Measurements from ENCODE around the gene KRTAP9-7. TPM values are rescaled to one million over a fixed set of nuclear protein-coding genes. Genes with fewer than 3 reads are reported as not detected.

KRTAP9-7 gene, protein sequence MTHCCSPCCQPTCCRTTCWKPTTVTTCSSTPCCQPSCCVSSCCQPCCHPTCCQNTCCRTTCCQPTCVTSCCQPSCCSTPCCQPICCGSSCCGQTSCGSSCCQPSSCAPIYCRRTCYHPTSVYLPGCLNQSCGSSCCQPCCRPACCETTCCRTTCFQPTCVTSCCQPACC
- not detected in 2 replicates for total RNA-seq

DNA sequence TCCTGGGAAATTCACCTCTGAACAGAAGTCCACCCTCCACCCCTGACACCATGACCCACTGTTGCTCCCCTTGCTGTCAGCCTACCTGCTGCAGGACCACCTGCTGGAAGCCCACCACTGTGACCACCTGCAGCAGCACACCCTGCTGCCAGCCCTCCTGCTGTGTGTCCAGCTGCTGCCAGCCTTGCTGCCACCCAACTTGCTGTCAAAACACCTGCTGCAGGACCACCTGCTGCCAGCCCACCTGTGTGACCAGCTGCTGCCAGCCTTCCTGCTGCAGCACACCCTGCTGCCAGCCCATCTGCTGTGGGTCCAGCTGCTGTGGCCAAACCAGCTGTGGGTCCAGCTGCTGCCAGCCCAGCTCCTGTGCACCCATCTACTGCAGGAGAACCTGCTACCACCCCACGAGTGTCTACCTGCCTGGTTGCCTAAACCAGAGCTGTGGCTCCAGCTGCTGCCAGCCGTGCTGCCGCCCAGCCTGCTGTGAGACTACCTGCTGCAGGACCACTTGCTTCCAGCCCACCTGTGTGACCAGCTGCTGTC lies at the start of gene KRTAP9-7:
Gene KRTAP9-7 (plus strand): TSS at position 51 of the 543 bp plus-strand sequence. CDS start 0 bp downstream, at position 51.

GRCh38 chr17:41226598-41227095 lies 48.9 kb upstream of the KRTAP9-7 start, which contains the start of gene KRTAP9-2:
TSS of gene KRTAP9-2 (plus strand) at chr17:41226648. CDS start at chr17:41226655, 7 bp downstream.

GRCh38 chr17:41232399-41233105 lies 42.9 kb upstream of the KRTAP9-7 start, which contains the start of gene KRTAP9-3:
TSS of gene KRTAP9-3 (plus strand) at chr17:41232449. CDS start at chr17:41232502, 53 bp downstream.

DNA sequence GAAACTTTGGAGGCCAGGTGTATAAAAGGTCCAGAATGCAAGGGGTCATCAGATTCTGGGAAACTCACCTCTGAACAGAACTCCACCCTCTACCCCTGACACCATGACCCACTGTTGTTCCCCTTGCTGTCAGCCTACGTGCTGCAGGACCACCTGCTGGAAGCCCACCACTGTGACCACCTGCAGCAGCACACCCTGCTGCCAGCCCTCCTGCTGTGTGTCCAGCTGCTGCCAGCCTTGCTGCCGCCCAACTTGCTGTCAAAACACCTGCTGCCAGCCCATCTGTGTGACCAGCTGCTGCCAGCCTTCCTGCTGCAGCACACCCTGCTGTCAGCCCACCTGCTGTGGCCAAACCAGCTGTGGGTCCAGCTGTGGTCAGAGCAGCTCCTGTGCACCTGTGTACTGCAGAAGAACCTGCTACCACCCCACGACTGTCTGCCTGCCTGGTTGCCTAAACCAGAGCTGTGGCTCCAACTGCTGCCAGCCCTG lies 37.5 kb upstream of the KRTAP9-7 start, which contains the start of gene KRTAP9-8:
Gene KRTAP9-8 (plus strand): TSS at position 51 of the 489 bp plus-strand sequence. CDS start 53 bp downstream, at position 104.

GRCh38 chr17:41249637-41250240 lies 25.8 kb upstream of the KRTAP9-7 start, which contains the start of gene KRTAP9-4:
TSS of gene KRTAP9-4 (plus strand) at chr17:41249687. CDS start at chr17:41249721, 34 bp downstream.

DNA sequence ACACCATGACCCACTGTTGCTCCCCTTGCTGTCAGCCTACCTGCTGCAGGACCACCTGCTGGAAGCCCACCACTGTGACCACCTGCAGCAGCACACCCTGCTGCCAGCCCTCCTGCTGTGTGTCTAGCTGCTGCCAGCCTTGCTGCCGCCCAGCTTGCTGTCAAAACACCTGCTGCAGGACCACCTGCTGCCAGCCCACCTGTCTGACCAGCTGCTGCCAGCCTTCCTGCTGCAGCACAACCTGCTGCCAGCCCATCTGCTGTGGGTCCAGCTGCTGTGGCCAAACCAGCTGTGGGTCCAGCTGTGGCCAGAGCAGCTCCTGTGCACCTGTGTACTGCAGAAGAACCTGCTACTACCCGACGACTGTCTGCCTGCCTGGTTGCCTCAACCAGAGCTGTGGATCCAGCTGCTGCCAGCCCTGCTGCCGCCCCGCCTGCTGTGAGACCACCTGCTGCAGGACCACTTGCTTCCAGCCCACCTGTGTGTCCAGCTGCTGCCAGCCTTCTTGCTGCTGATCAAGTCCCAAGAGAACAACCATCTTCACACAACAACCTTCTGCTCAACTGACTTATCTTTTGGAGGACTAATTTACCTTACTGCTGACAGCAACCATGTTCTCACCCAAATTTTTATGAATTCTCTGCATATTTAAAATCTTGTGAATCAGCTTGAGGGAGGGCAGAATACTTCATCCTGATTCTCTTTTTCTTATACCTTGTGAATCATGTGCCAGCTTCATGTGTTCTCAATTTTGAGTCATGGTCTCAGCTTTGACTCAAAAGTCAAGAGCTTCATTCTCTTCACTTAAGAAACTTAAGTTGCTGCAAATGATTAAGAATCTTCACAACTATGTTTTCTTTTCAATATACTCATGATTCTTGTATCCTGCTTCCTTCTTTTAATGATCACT lies 19.9 kb upstream of the KRTAP9-7 start, which contains the start of gene KRTAP9-9:
Gene KRTAP9-9 (plus strand): TSS at position 4 of the 910 bp plus-strand sequence.

DNA sequence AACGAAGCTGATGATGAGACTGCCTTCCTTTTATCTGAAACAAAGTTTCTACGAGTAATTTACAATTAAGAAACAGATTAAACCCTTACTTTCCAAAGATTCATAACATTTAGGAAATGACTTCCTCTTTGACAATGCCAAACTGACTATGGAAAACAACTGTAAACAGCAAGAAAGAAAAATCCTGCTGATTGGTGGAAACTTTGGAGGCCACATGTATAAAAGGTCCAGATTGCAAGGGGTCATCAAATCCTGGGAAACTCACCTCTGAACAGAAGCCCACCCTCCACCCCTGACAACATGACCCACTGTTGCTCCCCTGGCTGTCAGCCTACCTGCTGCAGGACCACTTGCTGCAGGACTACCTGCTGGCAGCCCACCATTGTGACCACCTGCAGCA lies 10.4 kb upstream of the KRTAP9-7 start, which contains the start of gene KRTAP9-6:
Gene KRTAP9-6 (plus strand): TSS at position 301 of the 400 bp plus-strand sequence. CDS start 0 bp downstream, at position 301.

GRCh38 chr17:41301916-41302901 lies 26.7 kb downstream of the KRTAP9-7 start, which contains the start of gene KRTAP29-1:
TSS of gene KRTAP29-1 (minus strand) at chr17:41302851. CDS start at chr17:41302851, 0 bp downstream.

GRCh38 chr17:41308918-41309359 lies 33.4 kb downstream of the KRTAP9-7 start, which contains the start of gene KRTAP16-1:
TSS of gene KRTAP16-1 (minus strand) at chr17:41309309. CDS start at chr17:41309253, 56 bp downstream.

DNA sequence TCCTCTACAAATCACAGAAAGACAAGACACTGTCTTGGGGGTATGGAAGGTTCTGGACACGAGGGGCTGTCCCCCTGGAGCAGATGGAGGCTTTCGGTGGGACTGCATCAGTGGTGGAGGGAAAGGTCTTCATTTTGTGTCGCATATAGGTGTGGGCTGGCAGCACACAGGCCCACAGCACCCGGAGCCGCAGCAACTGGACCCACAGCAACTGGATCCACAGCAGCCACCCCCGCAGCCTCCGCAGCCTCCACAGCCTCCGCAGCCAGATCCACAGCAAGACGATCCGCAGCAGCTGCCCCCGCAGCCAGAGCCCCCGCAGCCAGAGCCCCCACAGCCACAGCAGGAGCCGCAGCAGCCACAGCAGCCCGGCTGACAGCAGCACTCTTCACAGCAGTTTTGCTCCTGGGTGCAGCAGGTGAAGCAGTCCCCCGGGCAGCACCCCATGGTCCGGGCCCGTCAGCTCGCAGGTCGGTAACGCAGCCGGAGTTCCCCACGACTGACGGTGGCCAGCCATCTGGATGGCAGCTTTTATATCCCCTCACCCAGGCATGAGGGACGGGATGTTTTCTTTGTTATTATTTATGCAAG lies 39.8 kb downstream of the KRTAP9-7 start, which contains the start of gene KRTAP17-1:
Gene KRTAP17-1 (minus strand): TSS at position 507 of the 591 bp plus-strand sequence. CDS start 60 bp downstream, at position 447.

Other genes with a start within 250 kb of the KRTAP9-7 start
- not detected in 2 replicates for gene KRTAP1-5, start 248.5 kb upstream of the KRTAP9-7 start, total RNA-seq
- not detected in 2 replicates for gene KRTAP1-4, start 245.5 kb upstream of the KRTAP9-7 start, total RNA-seq
- not detected in 2 replicates for gene KRTAP1-3, start 240.8 kb upstream of the KRTAP9-7 start, total RNA-seq
- gene KRTAP1-1, start 234.2 kb upstream of the KRTAP9-7 start, total RNA-seq: not detected in 2 replicates
- not detected in 2 replicates for gene KRTAP2-1, start 228.4 kb upstream of the KRTAP9-7 start, total RNA-seq
- not detected in 2 replicates for gene KRTAP2-2, start 220.5 kb upstream of the KRTAP9-7 start, total RNA-seq
- not detected in 2 replicates for gene KRTAP2-3, start 215.6 kb upstream of the KRTAP9-7 start, total RNA-seq
- not detected in 2 replicates for gene KRTAP2-4, start 209.8 kb upstream of the KRTAP9-7 start, total RNA-seq
- not detected in 2 replicates for gene KRTAP4-7, start 191.5 kb upstream of the KRTAP9-7 start, total RNA-seq
- gene KRTAP4-8, start 177.6 kb upstream of the KRTAP9-7 start, total RNA-seq: not detected in 2 replicates
- gene KRTAP4-16, start 173.5 kb upstream of the KRTAP9-7 start, total RNA-seq: not detected in 2 replicates
- not detected in 2 replicates for gene KRTAP4-9, start 170.3 kb upstream of the KRTAP9-7 start, total RNA-seq
- not detected in 2 replicates for gene KRTAP4-11, start 157.3 kb upstream of the KRTAP9-7 start, total RNA-seq
- gene KRTAP4-12, start 151.5 kb upstream of the KRTAP9-7 start, total RNA-seq: not detected in 2 replicates
- not detected in 2 replicates for gene KRTAP4-6, start 135.2 kb upstream of the KRTAP9-7 start, total RNA-seq
- not detected in 2 replicates for gene KRTAP4-5, start 125.9 kb upstream of the KRTAP9-7 start, total RNA-seq
- not detected in 2 replicates for gene KRTAP4-4, start 115.0 kb upstream of the KRTAP9-7 start, total RNA-seq
- gene KRTAP4-3, start 107.5 kb upstream of the KRTAP9-7 start, total RNA-seq: not detected in 2 replicates
- gene KRTAP4-2, start 97.5 kb upstream of the KRTAP9-7 start, total RNA-seq: not detected in 2 replicates
- not detected in 2 replicates for gene KRTAP4-1, start 90.8 kb upstream of the KRTAP9-7 start, total RNA-seq
- not detected in 2 replicates for gene KRTAP9-1, start 85.8 kb upstream of the KRTAP9-7 start, total RNA-seq
- not detected in 2 replicates for gene KRTAP9-2, start 49.0 kb upstream of the KRTAP9-7 start, total RNA-seq
- not detected in 2 replicates for gene KRTAP9-3, start 43.2 kb upstream of the KRTAP9-7 start, total RNA-seq
- gene KRTAP9-8, start 37.7 kb upstream of the KRTAP9-7 start, total RNA-seq: not detected in 2 replicates
- gene KRTAP9-4, start 26.0 kb upstream of the KRTAP9-7 start, total RNA-seq: not detected in 2 replicates
- gene KRTAP9-9, start 20.3 kb upstream of the KRTAP9-7 start, total RNA-seq: not detected in 2 replicates
- gene KRTAP9-6, start 10.3 kb upstream of the KRTAP9-7 start, total RNA-seq: not detected in 2 replicates
- not detected in 2 replicates for gene KRTAP29-1, start 27.2 kb downstream of the KRTAP9-7 start, total RNA-seq
- not detected in 2 replicates for gene KRTAP16-1, start 33.6 kb downstream of the KRTAP9-7 start, total RNA-seq
- not detected in 2 replicates for gene KRTAP17-1, start 40.0 kb downstream of the KRTAP9-7 start, total RNA-seq
- not detected in 2 replicates for gene KRT33A, start 75.1 kb downstream of the KRTAP9-7 start, total RNA-seq
- gene KRT33B, start 94.1 kb downstream of the KRTAP9-7 start, total RNA-seq: not detected in 2 replicates
- not detected in 2 replicates for gene KRT34, start 106.6 kb downstream of the KRTAP9-7 start, total RNA-seq
- not detected in 2 replicates for gene KRT31, start 121.9 kb downstream of the KRTAP9-7 start, total RNA-seq
- not detected in 2 replicates for gene KRT37, start 148.9 kb downstream of the KRTAP9-7 start, total RNA-seq
- not detected in 2 replicates for gene KRT38, start 165.3 kb downstream of the KRTAP9-7 start, total RNA-seq
- gene KRT32, start 191.7 kb downstream of the KRTAP9-7 start, total RNA-seq: not detected in 2 replicates
- 0.09 TPM in 1 of 2 replicates, not detected in the other for gene KRT35, start 205.5 kb downstream of the KRTAP9-7 start, total RNA-seq
- gene KRT36, start 214.2 kb downstream of the KRTAP9-7 start, total RNA-seq: under 0.01 TPM in 1 of 2 replicates, not detected in the other
- gene KRT13, start 229.9 kb downstream of the KRTAP9-7 start, total RNA-seq: not detected in 2 replicates
- gene KRT15, start 243.2 kb downstream of the KRTAP9-7 start, total RNA-seq: 0.56 and 1.8 TPM in 2 replicates